Suprapubic skin (tissue), 3 donors: ENCODE measurements around the gene PRKCE.
A peak's percentile ranks its signal among the peaks of the same experiment; 100 is the strongest.

Experiments
- CTCF ChIP-seq, 2 donors: fragments of 200-600 bp in 1 of 2; fragments of 450-650 bp in 1 of 2; sonication (generic) in 1 of 2; IDR thresholded peaks; one replicate each; pipeline ENCODE4 v1.5.1; 2016 to 2019; ENCODE audit warnings: antibody characterized with exemption in 2 of 2, mild to moderate bottlenecking in 1 of 2, moderate library complexity in 1 of 2
- EP300 ChIP-seq: sonication (generic); formaldehyde crosslinking; IDR thresholded peaks from one replicate; pipeline ENCODE4 v1.6.1; 2017; ENCODE audit warnings: antibody characterized with exemption
- POLR2A ChIP-seq, 2 donors: fragments of 450-650 bp; IDR thresholded peaks; one replicate each; pipeline ENCODE4 v1.6.1; 2017; ENCODE audit warnings: antibody characterized with exemption in 2 of 2, mild to moderate bottlenecking in 2 of 2, moderate library complexity in 2 of 2

- peak; percentile 77 to 89 for TF ChIP-seq CTCF (IDR thresholded peaks at IDR 0.05)
- TF ChIP-seq POLR2A (IDR thresholded peaks at IDR 0.05): no peak
- TF ChIP-seq EP300: no peak
Measured at GRCh38 chr2:46062637-46063412, 411.4 kb downstream of the PRKCE start.
